Lung (tissue), 12 donors: ENCODE data around the gene ERICH6. TPM values are rescaled to one million over a fixed set of nuclear protein-coding genes. Genes with fewer than 3 reads are reported as not detected.

Experiments
- ATAC-seq: fragments of 200-7000 bp; cut with Tn5 transposase; one replicate; pipeline ENCODE4 v1.9.1; 2020; ENCODE audit warnings: moderate number of reproducible peaks; ENCODE audit not compliant: insufficient read depth, low FRiP score
- DNase-seq, 3 donors: peaks; one replicate each; pipeline ENCODE4 v3.0.0-alpha.2; 2013 to 2017
- H3K27ac ChIP-seq, 2 donors: one replicate each; pipeline ENCODE4 v1.5.1; 2013; ENCODE audit warnings: mild to moderate bottlenecking in 2 of 2, moderate library complexity in 2 of 2, control low read depth in 1 of 2, inconsistent platforms in 1 of 2, low read depth in 1 of 2, low read length in 1 of 2
- H3K27me3 ChIP-seq, 3 donors: one replicate each; pipeline ENCODE4 v1.5.1; 2013; ENCODE audit warnings: low read length in 2 of 3; ENCODE audit not compliant: control insufficient read depth in 3 of 3, insufficient read depth in 3 of 3
- H3K36me3 ChIP-seq, 4 donors: one replicate each; pipeline ENCODE4 v1.5.1; 2013; ENCODE audit warnings: low read length in 4 of 4, mild to moderate bottlenecking in 1 of 4, moderate library complexity in 1 of 4; ENCODE audit not compliant: control insufficient read depth in 4 of 4, insufficient read depth in 4 of 4
- H3K4me1 ChIP-seq, 5 donors: one replicate each; pipeline ENCODE4 v1.5.1; 2013; ENCODE audit warnings: low read length in 5 of 5, mild to moderate bottlenecking in 2 of 5, moderate library complexity in 1 of 5; ENCODE audit not compliant: control insufficient read depth in 5 of 5, insufficient read depth in 5 of 5
- H3K4me3 ChIP-seq: one replicate; pipeline ENCODE4 v1.5.1; 2013; ENCODE audit warnings: mild to moderate bottlenecking, control low read depth, moderate library complexity
- H3K9ac ChIP-seq, 2 donors: one replicate each; pipeline ENCODE4 v1.5.1; 2013; ENCODE audit warnings: low read length in 2 of 2, control low read depth in 1 of 2; ENCODE audit not compliant: insufficient read depth in 1 of 2
- H3K9me3 ChIP-seq, 4 donors: one replicate each; pipeline ENCODE4 v1.5.1; 2013; ENCODE audit warnings: low read length in 3 of 4, mild to moderate bottlenecking in 1 of 4, moderate library complexity in 1 of 4; ENCODE audit not compliant: control insufficient read depth in 4 of 4, insufficient read depth in 3 of 4
- WGBS, 2 donors: extraction: QIAGEN DNeasy Blood & Tissue Kit; methylation state at CpG; one replicate each; pipeline ENCODE4 v1.1.7; 2013; 5-methylcytosine and 5-hydroxymethylcytosine counted together
- polyA plus RNA-seq, 2 donors: library from polyadenylated mRNA; stranded (reverse); fragments of 200-250 nt; gene quantifications; one replicate each; pipeline ENCODE4 v1.2.1, GENCODE V29; 2013
- total RNA-seq, 2 donors: library from RNA; depleted of rRNA in 1 of 2; stranded (reverse); fragments of >200 nt in 1 of 2; gene quantifications; one replicate each; pipeline ENCODE4 v1.2.1, GENCODE V29; 2014 to 2021
- TF ChIP-seq, protein P1 (sequence below): IDR thresholded peaks from 2 replicates; pipeline ENCODE4 v1.5.1; 2012; ENCODE audit warnings: mild to moderate bottlenecking; ENCODE audit errors: control extremely low read depth, extremely low read depth
- donor health status: control.
- donor health status: control.
- donor health status: Bipolar disorder and iron deficiency.
- donor health status: healthy.
- donor health status: DM: yes; HTN: yes; CAD: no.

ERICH6 gene
- total and polyA plus RNA-seq, 4 donors: 0.49 TPM; not detected in 3

DNA sequence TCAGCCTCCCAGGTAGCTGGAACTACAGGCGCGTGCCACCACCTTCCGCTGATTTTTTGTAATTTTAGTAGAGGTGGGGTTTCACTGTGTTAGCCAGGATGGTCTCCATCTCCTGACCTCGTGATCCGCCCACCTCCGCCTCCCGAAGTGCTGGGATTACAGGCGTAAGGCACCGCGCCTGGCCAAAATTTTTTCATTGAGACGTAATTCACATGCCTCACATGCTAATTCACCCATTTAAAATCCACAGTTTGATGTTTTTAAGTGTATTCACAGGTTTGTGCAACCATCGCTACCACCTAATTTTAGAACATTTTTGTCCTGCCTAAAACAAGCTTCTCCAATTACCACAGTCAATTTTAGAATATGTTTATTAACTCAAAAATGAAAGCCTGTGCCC lies 63.5 kb downstream of the ERICH6 start:
- Histone ChIP-seq H3K27me3 (no peaks in the 10 kb centered on the region), H3K4me3 (no peak overlapping the region), H3K4me1 (peaks cover 0 to 1% (median 0%) of the 10 kb centered on the region in 5 donors), H3K9me3 (no peaks in the 10 kb centered on the region), H3K36me3 (no peaks in the 10 kb centered on the region), H3K9ac (no peak overlapping the region), H3K27ac (no peak overlapping the region)
- WGBS, 2 donors: 94 to 96% methylated on average over 12 of the region's 12 CpGs
- TF ChIP-seq, protein P1, sequence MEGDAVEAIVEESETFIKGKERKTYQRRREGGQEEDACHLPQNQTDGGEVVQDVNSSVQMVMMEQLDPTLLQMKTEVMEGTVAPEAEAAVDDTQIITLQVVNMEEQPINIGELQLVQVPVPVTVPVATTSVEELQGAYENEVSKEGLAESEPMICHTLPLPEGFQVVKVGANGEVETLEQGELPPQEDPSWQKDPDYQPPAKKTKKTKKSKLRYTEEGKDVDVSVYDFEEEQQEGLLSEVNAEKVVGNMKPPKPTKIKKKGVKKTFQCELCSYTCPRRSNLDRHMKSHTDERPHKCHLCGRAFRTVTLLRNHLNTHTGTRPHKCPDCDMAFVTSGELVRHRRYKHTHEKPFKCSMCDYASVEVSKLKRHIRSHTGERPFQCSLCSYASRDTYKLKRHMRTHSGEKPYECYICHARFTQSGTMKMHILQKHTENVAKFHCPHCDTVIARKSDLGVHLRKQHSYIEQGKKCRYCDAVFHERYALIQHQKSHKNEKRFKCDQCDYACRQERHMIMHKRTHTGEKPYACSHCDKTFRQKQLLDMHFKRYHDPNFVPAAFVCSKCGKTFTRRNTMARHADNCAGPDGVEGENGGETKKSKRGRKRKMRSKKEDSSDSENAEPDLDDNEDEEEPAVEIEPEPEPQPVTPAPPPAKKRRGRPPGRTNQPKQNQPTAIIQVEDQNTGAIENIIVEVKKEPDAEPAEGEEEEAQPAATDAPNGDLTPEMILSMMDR: no peak
- DNase-seq: no peak
- ATAC-seq: no peak

DNA sequence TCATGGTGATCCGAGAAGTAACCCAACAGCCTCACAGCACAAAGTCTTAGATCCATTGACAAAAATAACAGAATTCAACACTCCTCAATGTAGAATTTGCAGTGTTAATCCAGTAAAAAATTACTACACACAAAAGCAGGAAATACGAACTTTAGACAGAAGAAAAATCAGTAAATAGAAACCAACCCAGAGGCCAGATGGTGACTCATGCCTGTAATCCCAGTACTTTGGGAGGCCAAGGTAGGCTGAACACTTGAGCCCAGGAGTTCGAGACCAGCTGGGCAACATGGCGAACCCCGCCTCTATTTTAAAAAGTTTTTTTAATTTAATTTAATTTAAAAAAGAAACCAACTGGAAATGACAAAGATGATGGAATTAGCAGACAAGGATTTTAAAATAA lies 64.5 kb downstream of the ERICH6 start:
- ATAC-seq: no peak
- no peaks in the 10 kb centered on the region for H3K27me3 ChIP-seq
- 80 to 91% methylated on average over 5 of the region's 5 CpGs for WGBS, 2 donors
- no peak for DNase-seq
- no peak overlapping the region for H3K4me3 ChIP-seq
- H3K27ac ChIP-seq: no peak overlapping the region
- H3K9ac ChIP-seq: no peak overlapping the region
- H3K36me3 ChIP-seq: no peaks in the 10 kb centered on the region
- TF ChIP-seq, protein P1: no peak
- H3K9me3 ChIP-seq: no peaks in the 10 kb centered on the region
- peaks cover 0 to 4% (median 0%) of the 10 kb centered on the region in 5 donors for H3K4me1 ChIP-seq

DNA sequence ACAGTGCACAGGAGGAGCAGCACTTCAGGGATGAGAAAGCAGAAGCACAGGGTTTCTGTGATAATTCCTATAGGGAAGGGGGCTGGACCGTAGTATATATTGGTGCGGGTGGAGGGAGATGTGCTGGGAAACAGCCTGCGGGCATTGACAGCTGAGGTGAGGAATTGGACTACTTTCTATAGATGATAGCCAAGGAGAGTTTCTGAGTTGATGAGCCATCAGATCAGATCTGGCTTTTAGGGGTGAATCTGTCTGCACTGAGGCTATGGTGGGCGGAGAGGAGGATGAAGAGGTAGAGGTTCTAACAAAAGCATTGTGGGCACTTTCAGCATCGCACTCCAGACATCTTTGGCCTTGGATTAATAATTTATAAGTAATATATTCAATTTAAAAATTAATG lies 67.5 kb downstream of the ERICH6 start:
- Histone ChIP-seq H3K27ac (no peak overlapping the region), H3K36me3 (no peaks in the 10 kb centered on the region), H3K9me3 (no peaks in the 10 kb centered on the region), H3K9ac (no peak overlapping the region), H3K4me3 (no peak overlapping the region), H3K27me3 (no peaks in the 10 kb centered on the region), H3K4me1 (peaks cover 0 to 4% (median 0%) of the 10 kb centered on the region in 5 donors)
- DNase-seq: no peak
- no peak for ATAC-seq
- 97 to 98% methylated on average over 5 of the region's 5 CpGs for WGBS, 2 donors
- TF ChIP-seq, protein P1: no peak

DNA sequence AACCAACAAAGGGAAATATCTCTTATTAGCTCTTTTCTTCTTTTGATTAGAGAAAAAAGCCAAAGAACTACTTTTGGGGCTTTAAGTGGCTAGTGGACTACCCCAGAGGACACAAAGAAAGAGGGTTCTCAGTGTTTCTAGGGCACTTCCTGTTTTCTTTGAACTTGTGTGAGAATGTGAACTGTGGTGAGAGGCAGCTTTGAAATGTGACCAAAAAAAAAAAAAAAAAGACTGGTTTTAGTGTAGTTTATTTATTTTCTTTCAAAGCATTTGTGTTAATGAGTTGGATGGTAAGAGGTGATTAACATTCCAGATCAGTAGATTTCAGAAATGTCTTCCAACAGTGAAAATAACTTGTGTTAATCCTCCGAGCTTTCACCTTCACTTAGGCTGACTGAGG lies 68.2 kb downstream of the ERICH6 start:
- Histone ChIP-seq H3K4me1 (peaks cover 0 to 4% (median 0%) of the 10 kb centered on the region in 5 donors), H3K4me3 (no peak overlapping the region), H3K36me3 (peaks cover 0 to 3% (median under 1%) of the 10 kb centered on the region in 4 donors), H3K27me3 (no peaks in the 10 kb centered on the region), H3K9me3 (no peaks in the 10 kb centered on the region), H3K9ac (no peak overlapping the region), H3K27ac (no peak overlapping the region)
- WGBS, 2 donors: 71 to 75% methylated on average over 1 of the region's 1 CpG
- peak in 2 of 3 donors; percentile 24 to 26 for DNase-seq
- TF ChIP-seq, protein P1: no peak
- ATAC-seq: no peak
